Endothelial cell of hepatic sinusoid (primary cell): ENCODE measurements around the gene ROBO1.

ENCODE experiments used
- in situ Hi-C: cut with HindIII; loops from 2 replicates; pipeline ENCODE4 v1.10.0; 2017; ENCODE audit warnings: low sequenced_read_pairs

ROBO1 gene

DNA sequence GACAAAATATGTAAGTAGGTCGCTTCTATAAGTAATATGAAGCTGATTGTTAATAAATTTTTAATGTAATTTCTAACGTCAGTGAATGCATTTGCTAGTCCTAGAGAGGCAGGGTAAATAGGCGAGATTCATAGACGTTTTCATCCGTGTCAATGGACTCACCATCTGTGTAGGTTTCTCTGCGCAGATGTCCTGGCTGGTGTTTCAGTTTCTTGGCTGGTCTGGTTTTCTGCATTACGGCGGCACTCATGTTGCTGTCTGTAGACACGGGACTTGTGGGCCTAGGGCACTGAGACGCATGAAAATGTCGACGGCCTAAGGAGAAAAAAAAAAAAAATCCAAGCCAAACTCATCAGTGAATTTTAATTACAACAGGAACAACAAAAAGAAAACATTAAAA is 1153.3 kb downstream of the ROBO1 start:
- in situ Hi-C loops, result no loop called here

DNA sequence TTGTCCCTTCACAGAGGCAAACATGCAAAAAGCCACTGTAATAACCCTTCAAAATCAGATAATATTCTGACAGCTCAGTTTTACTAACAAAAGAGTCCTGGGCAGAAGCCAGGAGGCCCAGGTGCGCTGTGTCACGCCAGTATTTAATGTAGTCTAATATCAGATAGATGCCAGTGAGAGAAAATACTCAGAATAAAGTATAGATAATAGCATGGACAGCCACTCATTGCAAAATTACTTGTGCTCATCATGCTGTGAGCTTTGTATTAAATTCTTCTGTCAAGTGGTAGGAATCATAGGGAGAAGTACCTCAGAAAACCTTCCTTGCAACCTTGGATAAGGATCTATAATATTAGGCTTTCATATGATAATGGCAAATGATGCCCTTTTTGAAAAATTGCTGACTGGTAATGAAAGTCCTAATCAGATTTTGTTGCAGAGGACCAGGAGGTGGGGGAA is 1154.3 kb downstream of the ROBO1 start:
- in situ Hi-C loops, result no loop called here

DNA sequence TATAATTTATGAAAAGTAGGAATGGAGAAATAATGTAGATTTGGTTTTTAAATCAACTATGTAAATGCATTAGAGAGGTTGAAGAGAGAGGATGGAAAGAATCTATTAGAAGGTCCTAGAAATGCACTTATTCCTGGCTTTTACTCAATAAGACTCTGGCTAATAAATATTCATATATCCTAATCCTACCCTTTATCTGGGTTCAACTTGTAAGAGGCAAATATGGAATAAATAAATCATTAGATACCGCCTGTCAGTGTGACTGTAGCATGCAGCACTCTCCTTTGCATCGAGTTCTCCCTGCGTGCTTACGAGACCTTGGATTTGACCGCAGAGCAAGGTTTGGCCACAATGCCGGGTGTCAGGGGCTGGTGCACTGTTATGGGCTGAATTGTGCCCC is 1156.5 kb downstream of the ROBO1 start:
- in situ Hi-C loops, result no loop called here

DNA sequence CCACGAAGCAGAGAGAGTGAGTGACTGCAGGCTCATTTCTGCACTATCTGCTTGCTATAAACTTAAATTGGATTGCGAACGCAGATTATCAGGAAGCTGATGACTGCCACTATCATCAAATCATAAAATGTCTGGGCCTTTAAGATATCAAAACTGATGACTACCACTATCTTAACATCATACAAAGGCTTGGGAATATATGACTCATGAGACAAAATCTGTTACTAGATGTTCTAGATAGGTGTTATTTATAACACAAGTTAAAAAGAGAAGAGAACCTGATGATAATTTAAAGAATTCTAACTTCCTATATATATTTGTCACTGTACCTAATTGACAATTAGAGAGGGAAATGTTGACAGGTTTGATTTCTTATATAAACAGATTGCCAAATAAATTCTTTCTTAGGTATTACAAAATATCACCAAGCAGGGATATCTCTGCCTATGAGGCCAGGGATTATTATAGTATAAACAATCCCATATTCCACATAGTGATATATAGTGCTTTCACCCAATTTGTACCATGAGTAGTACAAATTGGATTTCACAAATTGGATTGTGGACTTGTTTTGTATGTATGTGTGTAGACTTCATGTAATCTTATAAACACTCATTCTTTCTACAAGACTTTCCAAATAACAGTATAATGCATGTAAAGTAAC is 1157.2 kb downstream of the ROBO1 start:
- in situ Hi-C loops, result no loop called here

DNA sequence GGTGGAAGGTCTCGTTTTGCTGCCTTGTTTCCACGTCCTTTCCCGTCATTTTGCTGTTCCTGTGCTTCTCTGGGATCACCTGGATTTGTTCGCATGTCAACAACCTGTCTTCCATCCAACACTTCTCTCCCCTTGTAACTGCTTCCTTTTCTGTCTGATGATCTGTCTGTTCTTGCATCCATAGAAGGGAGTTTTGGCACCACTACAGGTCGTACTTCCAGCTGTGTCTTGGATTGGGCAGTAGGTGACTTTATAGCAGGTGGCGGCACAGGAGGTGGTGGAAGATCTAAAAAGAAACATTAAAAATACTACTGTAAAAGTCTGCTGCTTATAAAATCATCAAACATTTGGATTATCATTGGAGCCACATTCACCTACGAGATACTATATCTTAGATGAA is 1161.0 kb downstream of the ROBO1 start:
- in situ Hi-C loops, result no loop called here

DNA sequence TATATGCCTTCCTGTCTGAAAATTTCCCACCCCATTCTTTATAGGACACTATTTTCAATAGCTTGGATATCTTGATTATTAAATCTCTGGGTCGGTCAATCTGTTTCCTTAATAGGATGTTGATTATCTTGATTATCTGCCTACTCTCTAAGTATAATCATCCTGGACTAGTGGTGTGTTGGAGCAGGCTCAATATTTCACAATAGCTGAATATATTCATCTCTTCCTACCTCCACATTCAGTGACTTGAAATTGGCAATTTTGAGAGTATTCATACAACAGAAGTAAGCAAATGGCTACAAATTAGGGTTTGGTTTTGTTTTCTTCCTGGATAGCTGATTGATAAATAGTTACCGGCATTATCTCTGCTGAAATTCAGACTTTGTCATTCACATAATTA is 1162.6 kb downstream of the ROBO1 start:
- in situ Hi-C loops, result no loop called here

DNA sequence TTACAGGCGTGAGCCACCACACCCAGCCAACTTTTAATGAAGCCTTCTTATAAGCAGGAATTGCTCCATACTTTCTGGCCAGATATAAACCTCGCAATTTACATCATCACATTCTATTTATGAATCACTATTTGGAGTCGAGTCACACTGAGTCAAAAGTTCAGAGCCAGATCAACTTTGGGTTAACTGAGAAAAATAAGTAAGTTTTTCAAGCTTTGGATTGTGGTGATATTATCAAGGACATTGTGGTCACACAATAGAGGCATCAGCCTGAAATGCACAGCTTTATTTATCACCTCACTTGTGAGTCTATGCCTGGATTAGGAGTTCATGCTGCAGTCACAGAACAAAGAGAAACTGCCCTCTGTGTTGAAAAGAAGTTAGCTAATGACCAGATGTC is 1163.5 kb downstream of the ROBO1 start:
- in situ Hi-C loops, result no loop called here

DNA sequence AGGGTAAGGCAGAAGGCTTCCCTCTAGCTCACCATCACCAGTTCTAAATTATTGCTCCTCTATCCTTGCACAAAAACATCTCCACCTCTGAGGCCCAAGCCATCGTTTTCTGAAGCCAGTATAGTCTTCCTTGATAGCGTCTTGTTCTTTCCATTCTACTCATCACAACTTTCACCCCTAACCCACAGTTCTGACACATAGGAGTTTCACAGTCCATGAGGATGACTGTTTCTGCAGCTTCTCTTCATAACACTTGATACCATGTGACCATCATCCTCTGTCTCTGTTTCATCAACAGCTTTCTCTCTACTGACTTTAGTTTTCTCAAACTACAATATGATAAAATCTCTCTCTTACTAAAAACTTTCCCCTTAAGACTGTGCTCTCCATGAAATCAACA is 1166.5 kb downstream of the ROBO1 start:
- in situ Hi-C loops, result no loop called here

DNA sequence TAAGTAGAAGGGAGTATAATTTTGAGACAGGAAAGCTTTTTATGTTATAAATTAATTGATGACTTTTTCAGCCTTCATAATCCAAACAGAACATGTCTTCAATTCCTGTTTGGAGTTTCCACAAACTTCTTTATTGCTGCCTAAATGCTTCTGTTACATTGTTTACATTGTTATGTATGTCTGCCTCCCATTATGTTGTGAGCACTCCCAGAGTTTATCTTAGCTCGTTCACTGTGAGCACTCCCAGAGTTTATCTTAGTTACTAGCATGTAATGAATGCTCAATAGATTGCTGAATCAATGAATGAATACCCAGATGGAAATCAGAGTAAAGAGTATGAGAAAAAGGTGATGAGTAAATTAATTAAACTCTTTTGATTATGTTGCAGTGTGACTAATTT is 1178.0 kb downstream of the ROBO1 start:
- in situ Hi-C loops, result no loop called here

DNA sequence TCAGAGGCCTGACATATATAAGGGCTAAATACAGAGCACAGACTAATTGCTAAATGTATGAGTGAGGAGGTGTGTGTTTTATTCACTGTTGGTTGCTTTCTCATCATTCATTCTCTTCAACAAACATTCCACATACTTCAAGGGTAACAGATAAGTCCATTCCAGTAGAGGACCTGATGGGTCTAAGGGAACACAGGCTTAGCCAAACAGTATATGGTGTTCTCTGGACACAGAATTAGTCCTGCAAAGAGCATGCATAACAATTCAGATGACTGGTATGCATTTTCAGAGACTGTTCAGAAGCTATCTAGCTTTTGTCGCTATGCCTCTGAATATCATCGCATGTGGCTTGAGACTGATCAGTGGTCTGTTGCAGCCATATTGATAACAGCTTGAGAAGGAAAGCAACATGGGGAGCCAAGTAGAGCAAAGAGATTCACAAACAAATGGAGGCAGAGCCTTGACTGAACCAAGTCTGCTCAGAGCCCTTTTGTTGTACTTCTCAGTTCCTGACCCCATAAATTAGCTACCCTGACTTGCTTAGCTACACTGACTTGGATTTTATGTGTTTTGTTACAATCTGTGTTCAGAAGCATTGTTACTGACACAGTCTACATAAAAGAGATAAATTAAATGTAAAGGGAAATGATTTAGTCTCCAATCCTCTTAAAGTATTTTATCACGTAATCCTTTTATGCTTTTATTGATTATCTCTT is 1178.7 kb downstream of the ROBO1 start:
- in situ Hi-C loops, result no loop called here

DNA sequence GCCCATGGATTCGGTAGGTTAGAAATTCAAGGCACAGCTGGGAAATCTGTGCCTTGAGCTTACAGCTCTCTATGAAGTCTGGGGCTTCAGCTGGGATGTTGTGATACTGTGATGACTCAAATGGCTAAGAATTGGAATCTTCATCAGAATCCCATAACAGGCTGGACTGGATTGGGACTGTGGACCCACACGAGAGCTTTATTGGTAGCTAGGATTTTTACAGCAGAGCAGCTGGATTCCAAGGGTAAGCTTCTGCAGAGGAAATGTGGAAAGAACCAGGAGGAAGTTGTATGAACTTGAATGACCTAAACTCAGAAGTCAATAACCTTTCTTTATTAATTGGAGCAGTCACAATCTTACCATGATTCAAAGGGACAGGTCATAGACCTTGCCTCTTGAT is 1187.1 kb downstream of the ROBO1 start:
- in situ Hi-C loops, result no loop called here

DNA sequence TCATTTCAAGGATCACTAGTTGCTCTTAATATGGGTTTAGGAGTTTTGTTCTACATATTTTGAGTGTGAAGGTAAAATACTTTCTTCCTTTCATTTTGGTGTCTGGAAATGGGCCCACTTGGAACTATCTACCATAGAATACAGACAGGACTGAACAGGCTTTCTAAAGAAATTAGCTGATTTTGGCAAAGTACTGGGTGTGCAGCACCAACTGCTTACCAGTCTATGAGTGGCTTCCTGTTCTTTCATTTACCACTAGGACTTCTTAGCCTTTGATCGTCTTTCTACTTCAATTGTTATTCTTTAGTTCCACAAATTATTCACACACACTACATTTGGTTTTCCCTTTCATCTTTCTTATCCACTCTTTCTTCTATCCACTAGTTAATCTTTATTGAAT is 1196.3 kb downstream of the ROBO1 start:
- in situ Hi-C loops, result no loop called here

DNA sequence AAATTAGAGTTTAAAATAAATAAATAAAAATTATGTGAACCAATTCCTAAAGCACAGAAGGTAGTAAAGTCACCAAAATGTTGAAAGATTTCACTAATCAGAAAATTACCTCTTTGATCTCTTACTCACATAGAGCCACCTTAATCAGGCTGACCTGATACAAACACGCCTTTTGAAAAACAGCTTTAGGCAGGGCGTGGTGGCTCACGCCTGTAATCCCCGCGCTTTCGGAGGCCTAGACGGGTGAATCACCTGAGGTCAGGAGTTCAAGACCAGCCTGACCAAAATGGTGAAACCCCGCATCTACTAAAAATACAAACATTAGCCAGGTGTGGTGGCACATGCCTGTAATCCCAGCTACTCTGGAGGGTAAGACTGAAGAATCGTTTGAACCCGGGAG is 1197.3 kb downstream of the ROBO1 start:
- in situ Hi-C loops, result no loop called here

DNA sequence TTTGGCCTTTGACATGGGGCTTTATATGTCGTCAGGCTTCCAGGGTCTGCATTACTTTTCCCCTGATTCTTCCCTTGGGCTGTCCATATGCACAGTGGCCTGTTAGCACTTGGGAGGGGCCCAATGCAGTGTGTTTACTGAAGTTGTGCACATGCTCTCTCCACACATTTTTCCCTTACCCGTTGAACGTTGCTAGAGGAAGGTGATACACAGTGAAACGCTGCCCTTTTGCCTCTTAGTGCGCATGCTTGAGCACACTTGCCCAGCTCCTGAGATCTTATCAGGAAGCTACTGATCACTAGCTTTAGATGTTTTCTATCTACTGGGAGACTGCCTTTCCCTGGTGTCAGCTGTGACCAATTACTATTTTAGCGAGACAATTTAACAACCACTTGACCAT is 1198.0 kb downstream of the ROBO1 start:
- in situ Hi-C loops, result no loop called here

DNA sequence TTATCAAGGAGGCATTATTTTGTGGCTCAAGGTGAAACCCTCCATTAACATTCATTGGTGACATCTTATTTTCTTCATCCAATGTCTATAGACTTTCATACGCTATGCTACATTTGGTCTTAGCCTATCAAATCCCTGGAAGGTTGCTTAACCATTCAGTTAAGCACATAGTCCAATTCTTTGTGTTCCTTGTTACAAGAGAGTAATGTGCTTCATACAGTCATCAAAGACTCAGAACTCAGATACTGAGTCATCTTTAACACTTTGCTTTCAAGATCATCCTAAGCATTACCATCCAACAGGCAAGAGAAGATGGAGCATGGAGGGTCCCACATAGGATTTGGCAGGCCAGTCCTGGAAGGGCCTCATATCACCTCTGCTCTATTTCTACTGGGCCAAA is 1202.1 kb downstream of the ROBO1 start:
- in situ Hi-C loops, result no loop called here

DNA sequence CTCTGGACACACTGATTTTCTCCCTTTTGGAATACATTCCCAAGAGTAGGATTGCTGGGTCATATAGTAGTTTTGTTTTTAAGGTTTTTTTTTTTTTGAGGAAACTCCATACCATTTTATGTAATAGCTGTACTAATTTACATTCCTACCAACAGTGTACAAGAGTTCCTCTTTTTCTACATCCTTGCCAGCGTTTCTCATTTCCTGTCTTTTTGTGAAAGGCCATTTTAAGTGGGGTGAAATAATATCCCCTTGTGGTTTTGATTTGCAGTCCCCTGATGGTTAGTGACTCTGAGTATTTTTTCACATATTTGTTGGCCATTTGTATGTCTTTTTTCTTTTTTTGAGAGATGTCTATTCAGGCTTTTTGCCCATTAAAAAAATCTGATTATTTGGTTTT is 1205.5 kb downstream of the ROBO1 start:
- in situ Hi-C loops, result no loop called here
